HepG2 (cell line): ENCODE measurements around the gene RARA. TPM values are rescaled to one million over a fixed set of nuclear protein-coding genes. Genes with fewer than 3 reads are reported as not detected.

Source experiments
- KLF11 ChIP-seq: IDR thresholded peaks from 2 replicates; pipeline ENCODE4 v1.6.1; 2016; ENCODE audit warnings: missing compliant biosample characterization
- MAF1 ChIP-seq: sonication (generic); formaldehyde crosslinking; IDR thresholded peaks from 2 replicates; pipeline ENCODE4 v1.5.0; 2020; ENCODE audit warnings: missing genetic modification reagents, borderline replicate concordance
- SMAD9 ChIP-seq: sonication (generic); formaldehyde crosslinking; IDR thresholded peaks from 2 replicates; pipeline ENCODE4 v1.5.1; 2020; ENCODE audit warnings: mild to moderate bottlenecking, missing genetic modification reagents
- ZEB1 ChIP-seq: IDR thresholded peaks from 2 replicates; pipeline ENCODE4 v1.6.1; 2012; ENCODE audit warnings: mild to moderate bottlenecking, low read depth, inconsistent platforms; ENCODE audit not compliant: insufficient replicate concordance
- ZNF256 ChIP-seq: sonication (generic); formaldehyde crosslinking; conservative IDR thresholded peaks from 2 replicates; pipeline ENCODE4 v1.4.0; 2020; ENCODE audit warnings: missing genetic modification reagents
- ZNF501 ChIP-seq: sonication (generic); formaldehyde crosslinking; IDR thresholded peaks from 2 replicates; pipeline ENCODE4 v1.5.1; 2020; ENCODE audit warnings: mild to moderate bottlenecking, moderate library complexity, missing genetic modification reagents
- ZNF547 ChIP-seq: sonication (generic); formaldehyde crosslinking; IDR thresholded peaks from 2 replicates; pipeline ENCODE4 v1.5.1; 2020; ENCODE audit warnings: mild to moderate bottlenecking, missing genetic modification reagents
- ZNF614 ChIP-seq: IDR thresholded peaks from 2 replicates; pipeline ENCODE4 v1.6.1; 2018; ENCODE audit warnings: missing biosample characterization, missing genetic modification reagents, inconsistent platforms, borderline replicate concordance
- ZSCAN30 ChIP-seq: sonication (generic); formaldehyde crosslinking; IDR thresholded peaks from 2 replicates; pipeline ENCODE4 v1.5.0; 2020; ENCODE audit warnings: mild to moderate bottlenecking, missing genetic modification reagents
- polyA plus RNA-seq, 8 experiments: library from polyadenylated mRNA; depleted of rRNA in 3 of 8; stranded (reverse) in 7 of 8; unstranded in 1 of 8; fragments of >200 nt; fragmentation: Illumina TruSeq in 4 of 8; extraction: Trizol in 4 of 8; gene quantifications; 2 replicates each; pipeline versions ENCODE4 v1.2.1 to v1.2.3, GENCODE V29; 2011 to 2016; ENCODE audit warnings: low read depth in 4 of 8, missing spikeins in 1 of 8, mixed read lengths in 1 of 8; ENCODE audit not compliant: insufficient read depth in 1 of 8
- total RNA-seq, 5 experiments: library from RNA; depleted of rRNA; stranded (reverse); fragments of >200 nt; fragmentation: Illumina TruSeq; extraction: Trizol; gene quantifications; 2 replicates each; pipeline ENCODE4 v1.2.3, GENCODE V29; 2016; ENCODE audit warnings: low read depth in 1 of 5
- TF ChIP-seq, protein P1 (sequence below): sonication (generic); formaldehyde crosslinking; IDR thresholded peaks from 2 replicates; pipeline ENCODE4 v1.8.0; 2022; ENCODE audit warnings: mild to moderate bottlenecking, missing genetic modification reagents; ENCODE audit not compliant: insufficient replicate concordance
- TF ChIP-seq, protein P2 (sequence below): sonication (generic); formaldehyde crosslinking; conservative IDR thresholded peaks from 2 replicates; pipeline ENCODE4 v1.8.0; 2022; ENCODE audit warnings: low read depth, missing genetic modification reagents
- TF ChIP-seq, protein P3 (sequence below): sonication (generic); formaldehyde crosslinking; IDR thresholded peaks from 2 replicates; pipeline ENCODE4 v1.4.0; 2020; ENCODE audit warnings: missing genetic modification reagents
- TF ChIP-seq, protein P4 (sequence below): sonication (generic); formaldehyde crosslinking; IDR thresholded peaks from 2 replicates; pipeline ENCODE4 v1.4.0; 2020; ENCODE audit warnings: missing genetic modification reagents, borderline replicate concordance
- TF ChIP-seq, protein P5 (sequence below): IDR thresholded peaks from 2 replicates; pipeline ENCODE4 v1.6.1; 2016

Gene RARA
- total and polyA plus RNA-seq, 2 of the 13 experiments (the other 11 are each of a cell fraction or from before 2014, with no cell fraction given), result 6.4 to 8.6 TPM

DNA sequence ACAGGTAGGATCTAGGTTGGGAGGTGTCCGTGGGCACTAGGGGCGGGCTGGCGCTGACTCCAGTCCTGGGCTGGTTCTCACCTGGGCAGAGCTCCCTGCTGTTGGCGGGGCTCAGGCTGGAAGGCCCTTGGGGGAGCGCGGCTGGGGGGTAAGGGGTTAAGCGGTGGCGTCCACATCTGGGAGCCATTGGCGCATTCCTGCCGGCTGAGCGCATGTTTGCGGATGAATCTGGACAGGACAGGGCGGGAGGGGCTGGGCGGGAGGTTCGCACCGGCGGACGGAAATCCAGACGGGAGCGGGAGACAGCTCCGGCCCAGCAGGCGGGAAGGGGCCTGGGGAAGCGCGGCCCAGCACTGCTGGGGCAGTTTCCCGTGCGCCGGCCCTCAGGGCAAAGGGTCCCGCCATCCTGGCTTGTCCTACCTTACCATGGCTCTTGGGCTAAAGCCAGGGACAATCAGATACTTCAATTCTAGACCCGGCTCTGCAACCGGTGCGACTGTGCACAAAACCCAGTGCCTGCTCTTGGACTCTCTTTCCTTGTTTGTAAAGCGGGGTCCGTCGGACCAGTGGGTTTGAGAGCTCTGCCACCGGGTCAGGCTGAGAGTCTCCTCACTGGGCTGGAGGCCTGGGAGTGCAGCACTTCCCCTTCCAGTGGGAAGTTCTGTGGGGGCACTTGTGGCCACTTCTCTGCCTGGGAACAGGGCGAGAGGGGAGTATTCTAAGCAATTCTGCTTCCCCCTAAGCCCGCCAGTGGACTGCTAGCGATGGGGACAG lies 7.8 kb downstream of the RARA start (continued):
- TF ChIP-seq ZEB1 (peak; percentile 87), KLF11 (no peak), SMAD9 (CRISPR knock-in tag) (no peak), ZNF614 (no peak), ZSCAN30 (CRISPR knock-in tag) (no peak), ZNF547 (no peak), ZNF256 (CRISPR knock-in tag) (no peak), MAF1 (0 out of 2 replicates have a peak, but pooled peaks have one; percentile 63), ZNF501 (CRISPR knock-in tag) (peak; percentile 53; the same call in 1 of the 2 replicates)
- TF ChIP-seq, protein P1, sequence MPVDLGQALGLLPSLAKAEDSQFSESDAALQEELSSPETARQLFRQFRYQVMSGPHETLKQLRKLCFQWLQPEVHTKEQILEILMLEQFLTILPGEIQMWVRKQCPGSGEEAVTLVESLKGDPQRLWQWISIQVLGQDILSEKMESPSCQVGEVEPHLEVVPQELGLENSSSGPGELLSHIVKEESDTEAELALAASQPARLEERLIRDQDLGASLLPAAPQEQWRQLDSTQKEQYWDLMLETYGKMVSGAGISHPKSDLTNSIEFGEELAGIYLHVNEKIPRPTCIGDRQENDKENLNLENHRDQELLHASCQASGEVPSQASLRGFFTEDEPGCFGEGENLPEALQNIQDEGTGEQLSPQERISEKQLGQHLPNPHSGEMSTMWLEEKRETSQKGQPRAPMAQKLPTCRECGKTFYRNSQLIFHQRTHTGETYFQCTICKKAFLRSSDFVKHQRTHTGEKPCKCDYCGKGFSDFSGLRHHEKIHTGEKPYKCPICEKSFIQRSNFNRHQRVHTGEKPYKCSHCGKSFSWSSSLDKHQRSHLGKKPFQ (CRISPR knock-in tag), result peak; percentile 62
- TF ChIP-seq, protein P2, sequence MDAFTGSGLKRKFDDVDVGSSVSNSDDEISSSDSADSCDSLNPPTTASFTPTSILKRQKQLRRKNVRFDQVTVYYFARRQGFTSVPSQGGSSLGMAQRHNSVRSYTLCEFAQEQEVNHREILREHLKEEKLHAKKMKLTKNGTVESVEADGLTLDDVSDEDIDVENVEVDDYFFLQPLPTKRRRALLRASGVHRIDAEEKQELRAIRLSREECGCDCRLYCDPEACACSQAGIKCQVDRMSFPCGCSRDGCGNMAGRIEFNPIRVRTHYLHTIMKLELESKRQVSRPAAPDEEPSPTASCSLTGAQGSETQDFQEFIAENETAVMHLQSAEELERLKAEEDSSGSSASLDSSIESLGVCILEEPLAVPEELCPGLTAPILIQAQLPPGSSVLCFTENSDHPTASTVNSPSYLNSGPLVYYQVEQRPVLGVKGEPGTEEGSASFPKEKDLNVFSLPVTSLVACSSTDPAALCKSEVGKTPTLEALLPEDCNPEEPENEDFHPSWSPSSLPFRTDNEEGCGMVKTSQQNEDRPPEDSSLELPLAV, result no peak
- TF ChIP-seq, protein P3, sequence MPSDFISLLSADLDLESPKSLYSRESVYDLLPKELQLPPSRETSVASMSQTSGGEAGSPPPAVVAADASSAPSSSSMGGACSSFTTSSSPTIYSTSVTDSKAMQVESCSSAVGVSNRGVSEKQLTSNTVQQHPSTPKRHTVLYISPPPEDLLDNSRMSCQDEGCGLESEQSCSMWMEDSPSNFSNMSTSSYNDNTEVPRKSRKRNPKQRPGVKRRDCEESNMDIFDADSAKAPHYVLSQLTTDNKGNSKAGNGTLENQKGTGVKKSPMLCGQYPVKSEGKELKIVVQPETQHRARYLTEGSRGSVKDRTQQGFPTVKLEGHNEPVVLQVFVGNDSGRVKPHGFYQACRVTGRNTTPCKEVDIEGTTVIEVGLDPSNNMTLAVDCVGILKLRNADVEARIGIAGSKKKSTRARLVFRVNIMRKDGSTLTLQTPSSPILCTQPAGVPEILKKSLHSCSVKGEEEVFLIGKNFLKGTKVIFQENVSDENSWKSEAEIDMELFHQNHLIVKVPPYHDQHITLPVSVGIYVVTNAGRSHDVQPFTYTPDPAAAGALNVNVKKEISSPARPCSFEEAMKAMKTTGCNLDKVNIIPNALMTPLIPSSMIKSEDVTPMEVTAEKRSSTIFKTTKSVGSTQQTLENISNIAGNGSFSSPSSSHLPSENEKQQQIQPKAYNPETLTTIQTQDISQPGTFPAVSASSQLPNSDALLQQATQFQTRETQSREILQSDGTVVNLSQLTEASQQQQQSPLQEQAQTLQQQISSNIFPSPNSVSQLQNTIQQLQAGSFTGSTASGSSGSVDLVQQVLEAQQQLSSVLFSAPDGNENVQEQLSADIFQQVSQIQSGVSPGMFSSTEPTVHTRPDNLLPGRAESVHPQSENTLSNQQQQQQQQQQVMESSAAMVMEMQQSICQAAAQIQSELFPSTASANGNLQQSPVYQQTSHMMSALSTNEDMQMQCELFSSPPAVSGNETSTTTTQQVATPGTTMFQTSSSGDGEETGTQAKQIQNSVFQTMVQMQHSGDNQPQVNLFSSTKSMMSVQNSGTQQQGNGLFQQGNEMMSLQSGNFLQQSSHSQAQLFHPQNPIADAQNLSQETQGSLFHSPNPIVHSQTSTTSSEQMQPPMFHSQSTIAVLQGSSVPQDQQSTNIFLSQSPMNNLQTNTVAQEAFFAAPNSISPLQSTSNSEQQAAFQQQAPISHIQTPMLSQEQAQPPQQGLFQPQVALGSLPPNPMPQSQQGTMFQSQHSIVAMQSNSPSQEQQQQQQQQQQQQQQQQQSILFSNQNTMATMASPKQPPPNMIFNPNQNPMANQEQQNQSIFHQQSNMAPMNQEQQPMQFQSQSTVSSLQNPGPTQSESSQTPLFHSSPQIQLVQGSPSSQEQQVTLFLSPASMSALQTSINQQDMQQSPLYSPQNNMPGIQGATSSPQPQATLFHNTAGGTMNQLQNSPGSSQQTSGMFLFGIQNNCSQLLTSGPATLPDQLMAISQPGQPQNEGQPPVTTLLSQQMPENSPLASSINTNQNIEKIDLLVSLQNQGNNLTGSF (CRISPR knock-in tag), result no peak; the same call in 1 of the 2 replicates
- TF ChIP-seq, protein P4, sequence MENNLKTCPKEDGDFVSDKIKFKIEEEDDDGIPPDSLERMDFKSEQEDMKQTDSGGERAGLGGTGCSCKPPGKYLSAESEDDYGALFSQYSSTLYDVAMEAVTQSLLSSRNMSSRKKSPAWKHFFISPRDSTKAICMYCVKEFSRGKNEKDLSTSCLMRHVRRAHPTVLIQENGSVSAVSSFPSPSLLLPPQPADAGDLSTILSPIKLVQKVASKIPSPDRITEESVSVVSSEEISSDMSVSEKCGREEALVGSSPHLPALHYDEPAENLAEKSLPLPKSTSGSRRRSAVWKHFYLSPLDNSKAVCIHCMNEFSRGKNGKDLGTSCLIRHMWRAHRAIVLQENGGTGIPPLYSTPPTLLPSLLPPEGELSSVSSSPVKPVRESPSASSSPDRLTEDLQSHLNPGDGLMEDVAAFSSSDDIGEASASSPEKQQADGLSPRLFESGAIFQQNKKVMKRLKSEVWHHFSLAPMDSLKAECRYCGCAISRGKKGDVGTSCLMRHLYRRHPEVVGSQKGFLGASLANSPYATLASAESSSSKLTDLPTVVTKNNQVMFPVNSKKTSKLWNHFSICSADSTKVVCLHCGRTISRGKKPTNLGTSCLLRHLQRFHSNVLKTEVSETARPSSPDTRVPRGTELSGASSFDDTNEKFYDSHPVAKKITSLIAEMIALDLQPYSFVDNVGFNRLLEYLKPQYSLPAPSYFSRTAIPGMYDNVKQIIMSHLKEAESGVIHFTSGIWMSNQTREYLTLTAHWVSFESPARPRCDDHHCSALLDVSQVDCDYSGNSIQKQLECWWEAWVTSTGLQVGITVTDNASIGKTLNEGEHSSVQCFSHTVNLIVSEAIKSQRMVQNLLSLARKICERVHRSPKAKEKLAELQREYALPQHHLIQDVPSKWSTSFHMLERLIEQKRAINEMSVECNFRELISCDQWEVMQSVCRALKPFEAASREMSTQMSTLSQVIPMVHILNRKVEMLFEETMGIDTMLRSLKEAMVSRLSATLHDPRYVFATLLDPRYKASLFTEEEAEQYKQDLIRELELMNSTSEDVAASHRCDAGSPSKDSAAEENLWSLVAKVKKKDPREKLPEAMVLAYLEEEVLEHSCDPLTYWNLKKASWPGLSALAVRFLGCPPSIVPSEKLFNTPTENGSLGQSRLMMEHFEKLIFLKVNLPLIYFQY (CRISPR knock-in tag), result peak; percentile 31; the same call in 1 of the 2 replicates
- TF ChIP-seq, protein P5, sequence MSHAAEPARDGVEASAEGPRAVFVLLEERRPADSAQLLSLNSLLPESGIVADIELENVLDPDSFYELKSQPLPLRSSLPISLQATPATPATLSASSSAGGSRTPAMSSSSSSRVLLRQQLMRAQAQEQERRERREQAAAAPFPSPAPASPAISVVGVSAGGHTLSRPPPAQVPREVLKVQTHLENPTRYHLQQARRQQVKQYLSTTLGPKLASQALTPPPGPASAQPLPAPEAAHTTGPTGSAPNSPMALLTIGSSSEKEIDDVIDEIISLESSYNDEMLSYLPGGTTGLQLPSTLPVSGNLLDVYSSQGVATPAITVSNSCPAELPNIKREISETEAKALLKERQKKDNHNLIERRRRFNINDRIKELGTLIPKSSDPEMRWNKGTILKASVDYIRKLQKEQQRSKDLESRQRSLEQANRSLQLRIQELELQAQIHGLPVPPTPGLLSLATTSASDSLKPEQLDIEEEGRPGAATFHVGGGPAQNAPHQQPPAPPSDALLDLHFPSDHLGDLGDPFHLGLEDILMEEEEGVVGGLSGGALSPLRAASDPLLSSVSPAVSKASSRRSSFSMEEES (CRISPR knock-in tag), result no peak; the same call in 1 of the 2 replicates
